OCI-LY1 (cell line): ENCODE data around the gene CTF1.

Experiments used
- H2AFZ ChIP-seq: fragments of 200-600 bp; sonication (generic), shearing (Covaris generic); 2 replicates; pipeline ENCODE4 v1.6.0; 2014; ENCODE audit warnings: antibody characterized with exemption, mild to moderate bottlenecking, low read length
- H3F3A ChIP-seq: fragments of 200-600 bp; sonication (generic), shearing (Covaris generic); 2 replicates; pipeline ENCODE4 v1.6.0; 2014; ENCODE audit warnings: mild to moderate bottlenecking, antibody characterized with exemption, low read length, moderate library complexity; ENCODE audit not compliant: insufficient read depth
- H3K27ac ChIP-seq: fragments of 200-600 bp; sonication (generic); 2 replicates; pipeline ENCODE4 v1.5.1; 2014; ENCODE audit warnings: low read length, mixed run types, mild to moderate bottlenecking, low read depth; ENCODE audit not compliant: poor library complexity, severe bottlenecking
- H3K27me3 ChIP-seq: fragments of 200-600 bp; sonication (generic); 2 replicates; pipeline ENCODE4 v1.6.0; 2014; ENCODE audit warnings: antibody characterized with exemption, mild to moderate bottlenecking, low read length, moderate library complexity; ENCODE audit not compliant: insufficient read depth
- H3K36me3 ChIP-seq: fragments of 200-600 bp; sonication (generic); 2 replicates; pipeline ENCODE4 v1.6.1; 2014; ENCODE audit warnings: mild to moderate bottlenecking, antibody characterized with exemption, low read length, moderate library complexity, mixed read lengths; ENCODE audit not compliant: insufficient read depth
- H3K4me1 ChIP-seq: fragments of 200-600 bp; sonication (generic); 2 replicates; pipeline ENCODE4 v1.5.1; 2014; ENCODE audit warnings: mild to moderate bottlenecking, low read length, moderate library complexity; ENCODE audit not compliant: insufficient read depth, severe bottlenecking
- H3K4me2 ChIP-seq: fragments of 200-600 bp; sonication (generic), shearing (Covaris generic); 2 replicates; pipeline ENCODE4 v1.6.1; 2014; ENCODE audit warnings: low read length
- H3K4me3 ChIP-seq: fragments of 200-600 bp; sonication (generic); 2 replicates; pipeline ENCODE4 v1.5.1; 2014; ENCODE audit warnings: low read length, low read depth, mild to moderate bottlenecking, mixed read lengths; ENCODE audit not compliant: poor library complexity, severe bottlenecking
- H3K79me2 ChIP-seq: fragments of 200-600 bp; shearing (Covaris generic); 2 replicates; pipeline ENCODE4 v1.6.1; 2016; ENCODE audit warnings: mixed run types, low read length, mixed read lengths; ENCODE audit not compliant: insufficient read depth
- H3K9ac ChIP-seq: fragments of 200-600 bp; sonication (generic), shearing (Covaris generic); 2 replicates; pipeline ENCODE4 v1.6.1; 2014; ENCODE audit warnings: mild to moderate bottlenecking, low read length, mixed read lengths
- H3K9me2 ChIP-seq: fragments of 200-600 bp; sonication (generic), shearing (Covaris generic); 2 replicates; pipeline ENCODE4 v1.6.1; 2014; ENCODE audit warnings: low read depth, mild to moderate bottlenecking, low read length, mixed read lengths
- H3K9me3 ChIP-seq: fragments of 200-600 bp; shearing (Covaris generic); 2 replicates; pipeline ENCODE4 v1.6.1; 2014; ENCODE audit warnings: low read length, mixed read lengths
- H4K20me1 ChIP-seq: fragments of 200-600 bp; sonication (generic), shearing (Covaris generic); 2 replicates; pipeline ENCODE4 v1.6.0; 2016; ENCODE audit warnings: mild to moderate bottlenecking, low read length; ENCODE audit not compliant: insufficient read depth
- CTCF ChIP-seq: fragments of 200-600 bp; sonication (generic), shearing (Covaris generic); IDR thresholded peaks from 2 replicates; pipeline ENCODE4 v1.5.1; 2017; ENCODE audit warnings: mild to moderate bottlenecking, antibody characterized with exemption, low read length, moderate library complexity, mixed read lengths
- EZH2 ChIP-seq: fragments of 200-600 bp; sonication (generic), shearing (Covaris generic); IDR thresholded peaks from 2 replicates; pipeline ENCODE4 v1.8.0; 2017; ENCODE audit warnings: borderline replicate concordance, mixed run types, mild to moderate bottlenecking, antibody characterized with exemption, low read length, moderate library complexity, mixed read lengths

Gene CTF1

GRCh38 chr16:30914830-30915229 is 18.4 kb downstream of the CTF1 start:
- Histone ChIP-seq H3K4me3 (no peak overlapping the region), H2AFZ (no peak overlapping the region), H4K20me1 (no peaks in the 10 kb centered on the region), H3K9me3 (no peaks in the 10 kb centered on the region), H3K9me2 (no peaks in the 10 kb centered on the region), H3K27me3 (no peaks in the 10 kb centered on the region), H3K4me1 (no peaks in the 10 kb centered on the region), H3K79me2 (no peaks in the 10 kb centered on the region), H3K27ac (no peak overlapping the region), H3K9ac (no peak overlapping the region), H3F3A (no peaks in the 10 kb centered on the region), H3K4me2 (no peak overlapping the region), H3K36me3 (no peaks in the 10 kb centered on the region)
- TF ChIP-seq EZH2 = no peak
- TF ChIP-seq CTCF = no peak

DNA sequence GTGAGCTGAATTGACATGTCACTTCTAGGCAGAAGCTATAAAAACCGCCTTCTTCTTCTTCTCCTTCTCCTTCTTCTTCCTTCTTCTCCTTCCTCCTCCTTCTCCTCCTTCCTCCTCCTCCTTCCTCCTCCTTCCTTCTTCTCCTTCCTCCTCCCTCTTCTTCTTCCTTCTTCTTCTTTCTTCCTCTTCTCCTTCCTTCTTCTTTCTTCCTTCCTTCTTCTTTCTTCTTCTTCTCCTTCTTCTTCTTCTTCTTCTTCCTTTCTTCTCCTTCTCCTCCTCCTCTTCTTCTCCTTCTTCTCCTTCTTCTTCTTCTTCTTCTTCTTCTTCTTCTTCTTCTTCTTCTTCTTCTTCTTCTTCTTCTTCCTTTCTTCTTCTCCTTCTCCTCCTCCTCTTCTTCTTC is 22.2 kb downstream of the CTF1 start:
- Histone ChIP-seq H3K9ac (no peak overlapping the region), H3K79me2 (no peaks in the 10 kb centered on the region), H3K36me3 (no peaks in the 10 kb centered on the region), H4K20me1 (no peaks in the 10 kb centered on the region), H3K27me3 (no peaks in the 10 kb centered on the region), H2AFZ (no peak overlapping the region), H3K4me1 (peaks cover 6% of the 10 kb centered on the region), H3F3A (no peaks in the 10 kb centered on the region), H3K4me2 (no peak overlapping the region), H3K9me2 (no peaks in the 10 kb centered on the region), H3K4me3 (no peak overlapping the region), H3K27ac (no peak overlapping the region), H3K9me3 (no peaks in the 10 kb centered on the region)
- TF ChIP-seq CTCF (no peak), EZH2 (no peak)

- peaks cover 19% of the 10 kb centered on the region for H3K4me1 ChIP-seq
- H3F3A ChIP-seq = no peaks in the 10 kb centered on the region
- H3K9me2 ChIP-seq = no peaks in the 10 kb centered on the region
- no peak overlapping the region for H3K9ac ChIP-seq
- H3K27me3 ChIP-seq = no peaks in the 10 kb centered on the region
- H3K4me3 ChIP-seq = no peak overlapping the region
- no peaks in the 10 kb centered on the region for H3K9me3 ChIP-seq
- H3K4me2 ChIP-seq = no peak overlapping the region
- TF ChIP-seq EZH2 (no peak), CTCF (no peak)
- no peaks in the 10 kb centered on the region for H3K79me2 ChIP-seq
- H4K20me1 ChIP-seq = no peaks in the 10 kb centered on the region
- H3K27ac ChIP-seq = no peak overlapping the region
- no peak overlapping the region for H2AFZ ChIP-seq
- no peaks in the 10 kb centered on the region for H3K36me3 ChIP-seq
These were observed 24.5 kb downstream of the CTF1 start for GRCh38 chr16:30920891-30921290.
